Stimulated activated CD8-positive, alpha-beta memory T cell treated with anti-CD3 and anti-CD28 coated beads, Interleukin-7, amount 100 ng/mL, for 4 hours (primary cell): ENCODE data around the gene PRTG.
A peak's percentile ranks its signal among the peaks of the same experiment; 100 is the strongest.
"Not testable (repeated sequence)": the region's sequence is repeated elsewhere in the genome, so short reads cannot be mapped to it uniquely, and the experiment has no call there.

Source experiments
- DNase-seq, 2 donors: peaks; one replicate each; pipeline ENCODE4 v3.0.0-alpha.2; 2020; ENCODE audit warnings: low read depth in 2 of 2

PRTG gene, protein sequence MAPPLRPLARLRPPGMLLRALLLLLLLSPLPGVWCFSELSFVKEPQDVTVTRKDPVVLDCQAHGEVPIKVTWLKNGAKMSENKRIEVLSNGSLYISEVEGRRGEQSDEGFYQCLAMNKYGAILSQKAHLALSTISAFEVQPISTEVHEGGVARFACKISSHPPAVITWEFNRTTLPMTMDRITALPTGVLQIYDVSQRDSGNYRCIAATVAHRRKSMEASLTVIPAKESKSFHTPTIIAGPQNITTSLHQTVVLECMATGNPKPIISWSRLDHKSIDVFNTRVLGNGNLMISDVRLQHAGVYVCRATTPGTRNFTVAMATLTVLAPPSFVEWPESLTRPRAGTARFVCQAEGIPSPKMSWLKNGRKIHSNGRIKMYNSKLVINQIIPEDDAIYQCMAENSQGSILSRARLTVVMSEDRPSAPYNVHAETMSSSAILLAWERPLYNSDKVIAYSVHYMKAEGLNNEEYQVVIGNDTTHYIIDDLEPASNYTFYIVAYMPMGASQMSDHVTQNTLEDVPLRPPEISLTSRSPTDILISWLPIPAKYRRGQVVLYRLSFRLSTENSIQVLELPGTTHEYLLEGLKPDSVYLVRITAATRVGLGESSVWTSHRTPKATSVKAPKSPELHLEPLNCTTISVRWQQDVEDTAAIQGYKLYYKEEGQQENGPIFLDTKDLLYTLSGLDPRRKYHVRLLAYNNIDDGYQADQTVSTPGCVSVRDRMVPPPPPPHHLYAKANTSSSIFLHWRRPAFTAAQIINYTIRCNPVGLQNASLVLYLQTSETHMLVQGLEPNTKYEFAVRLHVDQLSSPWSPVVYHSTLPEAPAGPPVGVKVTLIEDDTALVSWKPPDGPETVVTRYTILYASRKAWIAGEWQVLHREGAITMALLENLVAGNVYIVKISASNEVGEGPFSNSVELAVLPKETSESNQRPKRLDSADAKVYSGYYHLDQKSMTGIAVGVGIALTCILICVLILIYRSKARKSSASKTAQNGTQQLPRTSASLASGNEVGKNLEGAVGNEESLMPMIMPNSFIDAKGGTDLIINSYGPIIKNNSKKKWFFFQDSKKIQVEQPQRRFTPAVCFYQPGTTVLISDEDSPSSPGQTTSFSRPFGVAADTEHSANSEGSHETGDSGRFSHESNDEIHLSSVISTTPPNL

DNA sequence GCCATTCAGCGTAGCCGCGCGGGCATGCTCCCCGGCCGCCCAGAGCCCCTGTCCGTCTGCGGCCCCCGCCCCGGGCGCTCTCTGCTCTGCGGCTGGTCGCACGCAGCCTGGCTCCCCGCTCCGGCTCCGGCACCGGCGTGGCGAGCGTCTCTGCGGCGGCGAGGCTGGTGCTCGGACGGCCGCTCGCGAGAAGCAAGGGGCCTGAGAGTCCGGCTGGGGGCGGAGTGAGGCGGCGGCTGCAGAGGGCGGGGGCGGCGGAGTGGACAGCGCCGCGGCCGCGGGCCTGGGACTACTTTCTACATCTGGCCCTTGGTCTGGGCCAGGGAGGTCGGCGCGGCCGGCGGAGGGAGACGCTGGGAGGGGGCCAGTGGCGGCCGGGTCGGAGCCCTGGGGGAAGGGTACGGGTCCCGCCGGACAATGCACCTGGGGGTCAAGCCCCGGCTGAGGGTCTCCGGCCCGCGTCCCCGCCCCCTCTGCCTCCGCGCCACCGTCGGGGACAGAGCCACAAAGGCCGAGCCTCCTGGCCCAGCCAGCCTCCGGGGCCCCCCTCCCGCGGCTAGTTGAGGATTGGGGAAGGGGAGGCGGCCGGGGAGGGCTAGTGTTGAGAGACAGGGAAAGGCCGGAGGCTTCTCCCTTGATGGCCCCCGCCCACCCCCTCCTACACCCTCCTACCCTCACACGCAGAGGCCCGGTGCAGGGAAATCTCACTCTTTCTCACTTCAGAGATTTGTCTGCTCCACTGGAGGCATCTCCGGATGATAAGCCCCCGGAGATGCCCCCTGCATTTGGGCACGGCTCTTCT, at the start of gene PRTG:
Gene PRTG, minus strand, starts transcription at position 226 of the 802 bp plus-strand sequence. Its CDS starts 221 bp downstream, at position 5.
- DNase-seq = no peak

DNA sequence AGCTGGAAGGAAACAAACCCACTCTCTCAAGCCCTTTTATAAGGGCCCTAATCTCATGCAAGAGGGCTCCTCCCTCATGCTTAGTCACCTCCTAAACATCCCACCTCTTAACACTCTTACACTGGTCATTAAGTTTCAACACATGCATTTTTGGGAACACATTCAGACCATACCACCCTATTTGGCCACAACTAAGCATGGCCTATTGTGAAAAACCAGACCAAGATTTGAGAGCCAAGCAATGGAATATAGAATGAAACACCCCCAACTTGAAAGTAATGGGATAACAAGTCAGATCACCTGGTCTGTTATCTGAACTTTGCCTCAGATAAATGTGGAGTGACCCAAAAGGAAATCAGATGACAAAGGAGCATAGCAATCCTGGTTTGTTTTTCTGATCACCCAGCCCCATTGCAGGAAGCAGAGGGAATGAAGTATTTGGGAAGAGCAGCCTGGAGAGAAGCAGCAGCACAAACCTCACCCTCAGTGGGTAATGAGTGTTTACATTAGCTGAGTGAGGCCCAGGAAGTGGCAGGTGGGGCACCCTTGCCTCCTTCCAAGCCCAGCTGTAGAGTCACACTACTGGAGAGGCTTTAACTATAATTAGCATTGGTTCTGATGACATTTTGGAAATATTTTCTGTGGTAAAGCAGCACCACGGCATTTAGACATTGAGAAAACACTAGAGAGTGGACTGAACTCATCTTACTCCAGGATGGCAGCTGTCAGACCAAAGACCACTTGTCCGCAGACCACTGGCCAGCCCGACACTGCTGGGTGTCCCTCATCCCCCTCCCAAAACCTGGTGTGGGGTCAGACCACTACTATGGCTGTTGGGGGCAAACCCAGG, 48.8 kb upstream of the PRTG start:
- no peak for DNase-seq

DNA sequence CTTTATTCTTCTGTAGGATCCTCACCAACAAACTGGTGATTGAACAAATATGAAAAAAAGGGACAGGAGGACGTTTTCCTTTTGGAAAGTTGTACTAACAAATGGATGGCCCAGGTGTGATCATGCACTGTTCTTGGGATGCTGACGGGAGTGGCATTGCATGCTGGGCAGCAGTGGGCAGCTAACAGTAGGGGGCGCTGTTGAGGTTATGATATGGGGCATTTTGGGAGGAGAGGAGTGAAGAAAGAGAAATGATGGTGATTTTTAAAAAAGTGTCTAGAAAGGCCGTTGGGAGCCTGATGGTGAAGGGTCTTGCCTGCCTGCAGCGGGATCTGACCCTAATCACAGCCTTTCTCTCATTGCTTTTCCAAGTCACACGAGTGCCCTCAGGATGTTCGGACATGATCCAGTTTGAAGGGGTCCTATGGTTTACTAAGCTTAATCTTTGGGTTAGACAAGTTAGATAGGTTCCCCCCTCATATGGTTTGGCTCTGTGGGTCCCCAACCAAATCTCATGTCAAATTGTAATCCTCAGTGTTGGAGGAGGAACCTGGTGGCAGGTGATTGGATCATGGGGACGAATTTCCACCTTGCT, 46.2 kb upstream of the PRTG start:
- DNase-seq = peak in 1 of 2 donors; percentile 26

DNA sequence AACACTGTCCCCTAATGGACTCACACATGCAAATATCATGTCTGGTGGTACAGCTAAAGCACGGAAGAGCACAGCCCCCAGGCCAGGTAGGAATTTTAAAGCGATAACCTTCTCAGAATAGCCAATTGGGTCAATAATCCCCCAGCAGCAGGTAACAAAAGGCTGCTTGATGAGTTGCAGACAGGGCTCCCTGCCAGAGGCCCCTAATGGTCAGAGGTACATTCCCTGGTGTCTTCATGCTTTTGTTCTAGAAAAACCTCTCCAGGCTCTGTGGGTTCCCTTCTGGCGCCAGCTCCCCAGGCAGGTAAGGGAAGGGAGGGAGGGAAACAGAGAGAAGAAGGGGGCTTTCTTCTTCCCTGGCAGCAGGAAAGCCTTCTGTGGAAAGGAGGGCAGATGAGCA, 43.4 kb upstream of the PRTG start:
- DNase-seq = no peak

DNA sequence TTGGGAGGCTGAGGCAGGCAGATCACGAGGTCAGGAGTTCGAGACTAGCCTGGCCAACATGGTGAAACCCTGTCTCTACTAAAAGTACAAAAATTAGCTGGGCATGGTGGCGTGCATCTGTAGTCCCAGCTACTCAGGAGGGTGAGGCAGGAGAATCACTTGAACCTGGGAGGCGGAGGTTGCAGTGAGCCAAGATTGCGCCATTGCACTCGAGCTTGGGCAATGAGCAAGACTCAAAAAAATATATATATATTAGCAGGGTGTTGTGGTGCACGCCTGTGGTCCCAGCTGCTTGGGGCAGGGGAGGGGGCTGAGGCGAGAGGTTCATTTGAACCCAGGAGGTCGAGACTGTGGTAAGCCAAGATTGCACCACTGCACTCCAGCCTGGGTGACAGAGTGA, 42.6 kb upstream of the PRTG start:
- DNase-seq = not testable (repeated sequence)

DNA sequence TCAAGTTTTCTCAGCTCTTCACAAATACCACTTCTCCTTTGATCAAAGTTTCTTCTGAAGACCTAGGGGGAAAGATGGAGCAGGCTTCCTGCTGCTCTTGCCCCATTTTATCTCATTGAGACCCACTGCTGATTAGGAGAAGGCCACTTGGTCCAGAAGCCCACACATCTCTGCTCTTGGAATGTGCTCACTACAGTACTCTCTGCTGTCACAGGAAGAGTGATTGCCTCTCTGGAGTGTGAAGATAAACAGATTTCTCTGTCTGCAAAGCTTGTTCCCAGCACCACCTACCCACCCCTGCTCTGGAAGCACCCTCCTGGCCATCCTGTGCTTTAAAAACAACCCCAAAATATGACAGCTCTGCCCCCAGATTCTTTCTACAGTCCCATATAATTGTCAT, 41.3 kb upstream of the PRTG start:
- DNase-seq = no peak

DNA sequence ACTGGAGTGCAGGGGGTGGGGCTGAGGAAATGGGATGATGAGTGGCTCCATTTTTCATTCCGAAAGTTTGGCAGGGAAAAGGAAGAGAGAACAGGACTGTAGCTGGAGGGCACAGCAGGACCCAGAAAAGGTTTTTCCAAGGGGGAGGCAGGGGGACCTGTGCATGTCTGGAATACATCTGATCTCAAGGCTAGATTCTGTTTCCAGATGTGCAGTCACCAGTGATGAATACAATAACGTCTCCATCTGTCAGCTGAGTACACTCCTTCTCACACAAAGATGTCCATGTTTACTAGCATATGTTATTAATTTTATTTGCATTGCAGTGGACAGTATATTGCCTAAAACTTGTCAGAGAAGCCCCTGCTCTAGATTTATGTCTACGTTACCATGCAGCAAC, 39.9 kb upstream of the PRTG start:
- no peak for DNase-seq

DNA sequence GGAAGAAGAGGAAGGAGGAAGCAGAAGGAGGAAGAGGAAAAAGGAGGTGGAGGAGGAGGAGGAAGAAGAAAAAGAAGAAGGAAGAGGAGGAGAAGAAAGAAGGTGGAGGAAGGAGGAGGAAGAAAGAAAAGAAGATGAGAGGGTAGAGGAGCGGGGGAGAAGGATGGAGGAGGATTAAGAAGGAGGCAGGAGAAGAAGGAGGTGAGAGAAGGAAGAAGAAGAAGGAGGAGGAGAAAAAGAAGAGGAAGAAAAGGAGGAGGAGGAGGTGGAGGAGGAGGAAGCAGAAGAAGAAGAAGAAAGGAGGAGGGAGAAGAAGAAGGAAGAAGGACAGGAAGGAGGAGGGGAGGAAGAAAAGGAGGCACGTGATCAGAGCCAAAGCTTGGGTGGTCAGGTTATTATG, 37.3 kb upstream of the PRTG start:
- DNase-seq = no peak

DNA sequence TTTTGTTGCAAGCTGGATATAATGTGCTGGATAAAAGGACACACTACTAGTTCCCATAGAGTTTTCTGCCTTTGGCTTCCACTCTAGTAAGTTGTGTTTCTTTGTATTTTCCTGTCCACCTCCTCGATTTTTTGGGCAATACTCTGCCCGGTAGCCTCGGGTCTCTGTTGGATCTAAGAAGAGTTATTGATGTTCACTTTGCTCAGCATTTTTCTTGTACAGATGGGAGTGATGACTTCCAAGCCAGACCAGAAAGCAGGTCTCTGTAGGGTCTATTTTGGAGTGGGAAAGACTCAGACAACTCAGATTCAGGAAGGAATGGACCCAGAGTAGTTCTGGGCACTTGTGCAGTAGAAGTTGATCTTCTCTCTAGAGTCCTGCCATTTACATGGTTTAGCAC, 36.0 kb upstream of the PRTG start:
- DNase-seq = no peak

DNA sequence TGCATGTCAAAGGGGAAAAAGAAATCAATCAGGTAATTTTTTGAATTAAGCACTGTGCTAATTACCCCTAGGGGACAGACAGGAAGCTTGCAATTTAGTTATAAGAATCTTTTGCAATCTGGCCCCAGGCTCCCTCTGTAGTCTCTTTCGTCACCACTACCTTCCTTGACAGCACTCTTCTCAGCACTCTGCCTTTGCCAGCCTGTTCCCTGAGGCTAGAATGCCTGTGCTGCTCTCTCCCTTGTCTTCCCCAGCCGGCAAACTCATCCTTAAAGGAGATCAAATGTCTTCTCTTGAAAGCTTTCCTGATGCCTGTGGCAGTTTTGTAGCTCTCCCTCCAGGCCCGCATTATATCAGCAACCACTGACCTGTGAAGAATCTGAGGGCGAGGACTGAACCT, 32.4 kb upstream of the PRTG start:
- no peak for DNase-seq

DNA sequence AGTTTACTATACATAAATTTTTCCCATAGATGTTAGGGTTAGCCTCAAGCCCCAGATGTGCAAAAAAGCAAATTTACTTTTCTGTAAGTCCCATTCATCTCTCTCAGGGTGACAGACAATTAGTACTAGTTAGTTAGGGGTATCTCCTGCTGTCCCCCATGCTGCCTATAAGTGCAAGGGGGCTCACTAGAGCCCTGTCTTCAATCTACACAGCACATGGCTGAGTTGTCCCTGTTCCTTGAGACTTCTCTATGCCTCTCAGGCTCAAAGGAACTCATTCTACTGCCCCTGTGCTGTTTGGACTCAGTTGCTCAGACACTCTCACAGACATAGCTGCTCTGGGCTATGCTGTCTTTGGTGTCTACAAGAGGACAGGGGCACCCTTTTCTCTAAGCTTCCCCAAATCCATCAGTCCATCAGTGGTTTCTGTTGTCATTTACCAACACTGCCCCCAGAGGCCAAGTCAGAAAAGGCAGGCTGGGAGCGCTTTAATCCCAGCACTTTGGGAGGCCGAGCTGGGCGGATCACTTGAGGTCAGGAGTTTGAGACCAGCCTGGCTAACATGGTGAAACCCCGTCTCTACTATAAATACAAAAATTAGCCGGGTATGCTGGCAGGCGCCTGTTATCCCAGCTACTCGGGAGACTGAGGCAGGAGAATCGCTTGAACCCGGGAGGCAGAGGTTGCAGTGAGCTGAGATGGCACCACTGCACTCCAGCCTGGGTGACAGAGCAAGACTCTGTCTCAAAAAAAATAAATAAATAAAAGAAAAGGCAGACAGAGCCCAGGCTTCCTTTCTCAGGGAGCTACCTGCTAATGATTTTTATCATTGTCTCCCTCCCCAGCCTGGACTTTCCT, 31.4 kb upstream of the PRTG start:
- DNase-seq = peak in 1 of 2 donors; percentile 2

DNA sequence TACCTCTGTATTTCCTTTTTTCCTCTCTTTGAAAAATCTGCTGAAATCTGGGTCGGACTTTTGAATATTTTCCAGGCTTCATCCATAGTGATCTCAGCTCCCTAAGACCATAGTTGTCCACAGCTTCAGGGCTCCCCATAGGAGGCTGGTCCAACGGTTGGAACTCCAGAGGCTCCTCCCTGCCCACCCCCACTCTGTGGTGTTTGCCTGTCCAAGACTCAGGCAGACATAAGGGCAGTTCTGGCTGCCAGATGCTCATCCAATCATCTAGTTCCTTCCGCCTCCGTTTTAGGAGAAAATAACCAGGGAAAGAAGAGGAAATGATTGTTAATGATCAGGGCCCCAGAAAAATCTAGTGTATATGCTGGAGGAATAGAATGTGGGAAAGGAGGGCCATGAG, 27.9 kb upstream of the PRTG start:
- DNase-seq = no peak

DNA sequence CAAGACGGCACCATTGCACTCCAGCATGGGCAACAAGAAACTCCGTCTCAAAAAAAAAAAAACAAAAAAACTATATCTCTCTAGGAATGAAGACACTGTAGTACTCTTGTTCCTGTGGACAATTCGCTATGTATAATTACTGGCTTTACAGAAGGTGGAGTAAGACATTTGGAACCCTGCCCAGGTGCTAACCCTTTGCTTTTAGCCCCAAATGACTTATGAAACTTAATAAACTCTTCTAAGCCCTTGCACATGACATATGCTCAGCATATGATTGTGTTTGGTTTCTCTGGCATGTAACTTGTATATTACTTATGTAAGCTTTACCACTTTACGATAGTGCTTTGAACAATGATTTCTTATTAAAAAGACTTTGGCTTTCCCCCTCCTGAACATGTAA, 27.3 kb upstream of the PRTG start:
- DNase-seq = no peak

DNA sequence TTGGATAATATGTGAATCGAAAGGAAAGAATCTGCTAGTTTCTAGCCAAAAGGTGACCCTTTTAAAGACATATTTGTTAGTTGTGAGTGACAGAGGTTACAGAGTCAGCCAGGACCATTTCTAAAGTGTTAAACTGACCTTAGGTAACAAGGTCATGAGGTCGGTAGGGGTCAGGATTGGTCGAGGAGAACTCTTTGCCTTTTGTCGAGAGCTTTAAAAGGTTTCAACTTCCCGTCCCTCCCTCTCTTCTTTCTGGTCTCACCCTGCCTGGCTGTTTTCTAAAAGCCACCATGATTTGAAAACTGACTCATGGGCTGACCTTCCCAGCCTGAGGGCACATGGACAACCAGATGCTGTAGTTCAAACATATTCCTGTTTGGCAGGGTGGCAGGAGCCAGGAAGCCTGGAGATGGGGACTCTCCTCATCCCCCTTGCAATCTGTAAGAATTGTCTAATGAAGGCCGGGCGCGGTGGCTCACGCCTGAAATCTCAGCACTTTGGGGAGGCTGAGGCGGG, 25.8 kb upstream of the PRTG start:
- DNase-seq = no peak

DNA sequence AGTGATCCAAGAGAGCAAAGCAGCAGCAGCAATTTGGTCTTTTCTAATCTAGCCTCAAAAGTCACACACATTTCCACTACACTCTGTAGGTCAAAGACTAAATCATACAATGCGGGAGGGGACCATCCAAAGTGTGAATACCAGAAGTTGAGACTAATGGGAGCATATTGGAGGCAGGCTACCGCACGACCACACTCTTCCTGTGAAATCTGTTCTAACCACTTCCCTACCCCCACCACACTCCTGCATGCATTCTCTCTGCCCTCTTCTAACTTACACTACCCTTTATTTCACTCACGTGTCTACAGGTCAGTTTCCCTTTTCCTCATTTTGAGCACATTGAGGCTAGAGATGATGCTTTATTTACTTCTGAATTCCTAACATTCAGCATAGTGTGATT, 23.7 kb upstream of the PRTG start:
- DNase-seq = no peak

DNA sequence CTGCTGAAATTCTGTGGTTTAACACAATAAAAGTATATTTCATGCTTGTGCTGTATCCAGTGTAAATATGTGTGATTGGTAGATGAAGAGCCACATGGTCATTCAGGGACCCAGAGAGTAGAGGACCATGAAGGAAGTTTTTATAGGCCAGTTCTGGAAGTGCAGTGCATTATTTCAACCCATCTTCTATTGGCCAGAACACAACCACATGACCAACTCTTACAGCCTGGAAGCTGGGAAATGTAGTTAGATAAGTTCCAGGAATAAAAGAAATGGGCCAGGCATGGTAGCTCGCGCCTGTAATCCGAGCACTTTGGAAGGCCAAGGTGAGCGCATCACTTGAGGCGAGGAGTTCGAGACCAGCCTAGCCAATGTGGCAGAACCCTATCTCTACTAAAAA, 21.4 kb upstream of the PRTG start:
- no peak for DNase-seq

DNA sequence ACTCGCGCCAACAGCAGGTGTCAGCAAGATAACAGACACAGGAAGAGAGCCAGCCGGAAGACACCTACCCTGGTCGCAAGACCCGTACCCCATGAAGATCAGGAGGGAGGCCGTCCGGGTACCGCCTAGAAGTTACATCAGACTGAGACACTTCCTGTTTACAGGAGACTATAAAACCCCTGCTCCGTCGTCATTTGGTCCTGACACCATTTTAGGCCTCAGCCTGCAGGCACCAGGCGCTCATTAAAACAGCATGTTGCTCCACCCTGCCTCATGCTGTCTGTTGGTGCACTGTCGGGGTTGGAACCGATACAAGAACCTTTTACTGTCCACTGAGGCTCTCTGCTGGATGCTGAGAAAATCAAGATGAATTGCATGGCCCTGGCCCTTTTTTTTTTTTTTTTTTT, 15.6 kb upstream of the PRTG start:
- DNase-seq = no peak

DNA sequence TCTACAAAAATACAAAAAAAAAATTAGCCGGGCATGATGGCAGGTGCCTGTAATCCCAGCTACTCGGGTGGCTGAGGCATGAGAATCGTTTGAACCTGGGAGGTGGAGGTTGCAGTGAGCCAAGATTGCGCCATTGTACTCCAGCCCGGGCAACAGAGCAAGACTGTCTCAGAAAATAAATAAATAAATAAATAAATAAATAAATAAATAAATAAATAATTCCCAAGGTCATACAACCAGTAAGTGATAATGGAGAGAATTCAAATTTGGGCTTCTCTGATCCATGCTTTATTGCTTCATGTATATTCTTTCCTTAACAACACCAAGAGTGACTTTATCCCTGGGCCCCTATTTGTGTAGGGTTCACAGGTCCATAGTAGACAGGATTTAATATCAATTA, 10.5 kb upstream of the PRTG start:
- not testable (repeated sequence) for DNase-seq

DNA sequence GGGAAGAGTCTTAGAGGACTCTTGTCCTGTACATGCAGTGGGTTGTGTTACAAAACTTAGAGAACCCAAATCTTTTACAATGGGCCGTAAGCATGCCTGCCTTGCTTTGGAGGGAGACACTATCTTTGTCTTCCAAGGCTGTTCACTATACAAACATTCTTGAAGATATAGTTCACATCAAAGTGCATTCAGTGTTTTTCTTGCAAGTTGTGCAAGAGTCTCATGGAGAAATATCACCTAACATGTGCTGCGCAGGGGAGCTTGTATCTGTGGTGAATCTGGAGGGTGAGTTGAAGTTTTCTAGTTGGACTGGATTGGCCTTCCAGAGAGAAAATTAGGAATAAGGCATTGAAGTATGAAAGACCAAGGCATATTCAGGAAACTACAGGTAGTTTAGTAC, 7.8 kb upstream of the PRTG start:
- DNase-seq = no peak
